ENCODE measurements around the gene TTC22. TPM values are rescaled to one million over a fixed set of nuclear protein-coding genes. Genes with fewer than 3 reads are reported as not detected.
"Not testable (repeated sequence)": the region's sequence is repeated elsewhere in the genome, so short reads cannot be mapped to it uniquely, and the experiment has no call there.

The TTC22 gene
- total RNA-seq, 1 donor from 2014 or later: not detected

GRCh38 chr1:54795841-54796468, 5.2 kb downstream of the TTC22 start:
- intact Hi-C loops (cut with DNase I): no loop called here
- DNase-seq (ENCODE audit: missing footprints) (no peak), ATAC-seq (no peak)

DNA sequence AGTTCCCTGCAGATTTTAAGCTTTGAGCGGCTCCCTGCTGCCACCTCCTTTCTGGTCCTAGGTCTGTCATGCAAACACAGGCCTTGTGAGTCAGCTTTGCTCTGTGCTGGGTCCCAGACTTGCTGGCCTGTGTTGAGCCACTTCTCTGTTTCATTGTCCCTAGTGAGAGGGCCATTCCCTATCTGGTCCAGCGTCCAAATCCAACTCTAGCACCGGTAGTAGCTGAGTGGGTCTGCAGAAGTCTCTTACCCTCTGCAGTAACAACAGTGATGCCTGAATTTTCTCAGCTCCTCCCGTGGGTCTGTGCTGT, 5.8 kb downstream of the TTC22 start:
- DNase-seq (ENCODE audit: missing footprints): no peak
- no peak for ATAC-seq
- intact Hi-C loops (cut with DNase I): no loop called here

DNA sequence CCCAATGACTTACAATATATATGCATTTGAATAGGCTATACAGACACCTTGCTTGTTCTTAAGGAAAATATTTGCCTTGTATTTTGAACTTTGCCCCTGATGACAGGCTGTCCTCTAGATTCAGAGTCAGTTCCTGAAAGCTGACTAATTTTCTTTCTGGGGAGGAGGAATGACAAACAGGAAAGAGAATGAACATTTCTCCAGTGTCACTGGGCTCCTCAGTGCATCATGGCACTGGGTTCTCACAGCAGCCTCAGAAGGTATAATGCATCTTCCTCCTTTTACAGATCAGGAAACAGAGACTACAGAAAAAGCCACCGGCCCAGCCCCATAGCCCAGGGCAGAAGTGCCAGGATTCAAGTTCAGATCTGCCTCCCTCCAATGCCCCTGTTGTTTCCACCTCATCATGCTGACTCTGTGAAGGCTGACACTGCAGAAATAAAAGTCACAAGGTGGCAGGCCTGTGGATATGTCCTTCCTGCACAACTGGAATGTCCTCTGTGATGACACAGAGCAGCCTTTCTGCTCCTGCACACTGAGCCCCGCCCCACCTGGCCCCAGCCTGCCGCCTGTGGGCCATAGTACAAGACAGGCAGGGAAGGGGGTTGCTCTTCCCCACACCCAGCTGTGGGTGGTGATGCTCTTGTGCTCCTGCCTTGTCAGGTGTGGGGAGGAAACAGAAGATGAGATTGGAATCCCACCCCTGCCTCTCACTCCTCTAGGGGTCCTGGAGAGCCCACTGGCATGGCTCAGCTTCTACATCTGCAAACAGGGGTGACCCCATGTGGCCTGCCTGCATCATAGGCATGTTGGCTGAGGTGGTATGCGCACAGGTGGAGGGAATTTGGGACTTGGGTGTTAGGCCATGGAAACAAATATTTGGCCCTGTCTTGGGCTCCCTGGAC, 6.4 kb downstream of the TTC22 start:
- DNase-seq (ENCODE audit: missing footprints) (no peak), ATAC-seq (no peak)
- intact Hi-C loops (cut with DNase I): no loop called here

- DNase-seq (ENCODE audit: missing footprints) (no peak), ATAC-seq (no peak)
- intact Hi-C loops (cut with DNase I): no loop called here
Observed at GRCh38 chr1:54792686-54793282, 8.3 kb downstream of the TTC22 start.

- DNase-seq (ENCODE audit: missing footprints) (no peak), ATAC-seq (no peak)
- intact Hi-C loops (cut with DNase I): no loop called here
Observed at GRCh38 chr1:54791880-54792522, 9.1 kb downstream of the TTC22 start.

DNA sequence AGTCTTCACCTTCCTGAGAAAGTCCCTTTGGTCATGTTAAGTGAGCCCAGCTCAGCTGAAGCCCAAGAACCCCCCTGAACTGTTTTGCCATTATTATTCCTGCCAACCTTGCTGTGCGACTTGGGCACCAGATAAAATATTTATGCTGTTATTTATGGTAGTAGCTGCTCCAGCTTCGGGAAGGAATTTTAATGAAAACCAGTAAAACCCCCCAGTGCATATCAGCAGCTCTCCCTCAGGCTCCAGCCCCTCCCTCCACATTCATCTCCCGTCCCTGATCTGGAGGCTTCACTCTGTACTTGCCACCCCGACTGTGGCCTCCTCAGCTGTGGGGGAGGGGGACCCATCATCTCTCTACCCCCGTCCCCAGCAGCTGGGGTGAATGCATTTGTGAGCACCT, 12.7 kb downstream of the TTC22 start:
- intact Hi-C loops (cut with DNase I): no loop called here
- no peak for ATAC-seq
- DNase-seq (ENCODE audit: missing footprints): no peak

- no peak for ATAC-seq
- intact Hi-C loops (cut with DNase I): no loop called here
- no peak for DNase-seq (ENCODE audit: missing footprints)
Observed at GRCh38 chr1:54787604-54788003, 13.5 kb downstream of the TTC22 start.

DNA sequence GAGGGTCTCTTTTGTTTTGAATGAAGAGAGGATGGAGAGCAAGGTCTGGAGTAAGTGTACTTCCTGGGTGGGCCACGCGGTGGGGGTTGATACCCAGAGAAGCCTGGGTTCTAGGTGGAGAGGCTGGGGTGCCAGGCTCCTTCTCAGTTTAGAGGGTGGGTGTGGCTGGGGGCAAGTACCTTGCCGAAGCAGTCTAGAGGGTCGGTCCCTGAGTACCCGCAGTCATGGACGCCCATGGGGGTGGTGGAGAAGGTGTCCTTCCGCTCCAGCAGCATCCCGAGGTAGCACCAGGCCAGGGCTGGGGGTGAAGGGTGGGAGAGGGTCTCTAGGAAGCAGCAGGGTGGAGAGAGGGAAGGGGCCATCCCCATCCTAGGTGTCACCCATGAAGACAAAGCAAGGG, 14.3 kb downstream of the TTC22 start:
- DNase-seq (ENCODE audit: missing footprints) (no peak), ATAC-seq (no peak)
- intact Hi-C loops (cut with DNase I): no loop called here

GRCh38 chr1:54784066-54784465, 17.1 kb downstream of the TTC22 start:
- intact Hi-C loops (cut with DNase I): no loop called here
- no peak for DNase-seq (ENCODE audit: missing footprints)
- no peak for ATAC-seq

DNA sequence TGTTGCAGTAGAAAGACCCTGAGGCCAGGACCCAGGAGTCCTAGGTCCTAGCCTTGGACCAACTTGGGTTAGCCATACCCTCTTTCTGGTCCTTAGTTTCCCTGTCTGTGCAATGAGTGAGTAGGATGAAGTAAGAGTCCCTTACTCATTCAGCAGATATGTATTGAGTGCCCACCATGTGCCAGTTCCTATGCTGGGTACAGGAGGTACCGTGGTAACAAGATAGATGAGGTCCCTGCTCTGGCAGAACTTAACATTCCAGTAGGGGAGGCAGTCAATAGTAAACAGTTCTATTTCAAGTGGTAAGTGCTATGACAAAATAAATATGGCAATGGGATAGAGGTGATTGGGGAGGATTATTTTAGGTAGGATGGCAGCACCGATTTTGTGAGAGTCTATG, 18.5 kb downstream of the TTC22 start:
- DNase-seq (ENCODE audit: missing footprints): no peak
- intact Hi-C loops (cut with DNase I): no loop called here
- no peak for ATAC-seq

DNA sequence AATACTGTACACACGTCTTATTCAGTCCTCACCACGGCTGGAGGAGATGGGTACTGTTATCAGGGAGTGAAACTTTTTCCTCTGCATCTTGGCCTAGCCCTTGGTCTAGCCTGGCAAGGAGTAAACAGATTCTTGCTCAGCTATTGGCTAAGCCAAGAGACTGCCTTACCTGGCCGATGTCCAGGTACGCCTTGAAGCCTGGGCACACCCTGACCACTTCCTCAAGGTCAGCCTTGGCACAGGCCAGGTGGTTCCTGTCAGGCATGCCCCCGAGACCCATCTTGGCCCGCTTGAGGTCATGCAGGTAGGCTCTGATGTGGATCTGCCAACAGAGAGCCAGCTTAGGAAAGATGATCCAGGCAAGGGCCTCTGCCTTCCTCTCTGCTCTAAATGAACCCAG, 19.0 kb downstream of the TTC22 start:
- intact Hi-C loops (cut with DNase I): no loop called here
- ATAC-seq: no peak
- no peak for DNase-seq (ENCODE audit: missing footprints)

DNA sequence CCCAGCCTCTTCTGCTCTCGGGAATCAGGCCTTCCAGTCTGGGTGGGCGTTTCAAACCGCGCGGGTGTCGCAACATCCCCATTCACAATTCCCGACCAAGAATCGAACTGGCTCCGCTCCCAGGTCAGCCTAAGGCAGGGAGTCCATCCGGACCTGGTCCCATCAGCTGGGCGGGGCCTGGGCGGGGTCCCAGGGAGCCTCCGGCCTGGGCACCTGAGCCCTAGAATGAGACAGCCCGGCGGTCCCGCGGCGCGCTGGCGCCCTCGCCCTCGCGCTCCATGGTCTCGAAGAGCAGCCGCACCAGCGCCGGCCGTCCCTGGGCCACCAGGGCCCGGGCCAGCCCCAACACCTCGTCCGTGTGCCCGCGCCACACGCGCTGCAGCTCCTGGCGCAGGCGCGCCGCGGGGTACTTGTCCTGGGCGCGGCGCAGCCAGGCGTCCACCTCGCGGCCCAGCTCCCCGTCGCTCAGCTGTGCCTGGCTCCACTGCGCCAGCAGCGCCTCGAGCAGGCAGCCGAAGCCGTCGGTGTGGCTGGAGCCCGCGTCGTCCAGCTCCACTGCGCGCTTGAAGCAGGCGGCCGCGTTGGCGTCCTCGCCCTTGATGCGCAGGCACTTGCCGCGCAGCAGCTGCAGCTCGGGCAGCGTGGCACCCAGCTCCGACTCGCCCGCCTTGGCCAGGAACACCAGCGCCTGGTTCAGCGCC, 19.9 kb downstream of the TTC22 start:
- intact Hi-C loops (cut with DNase I): no loop called here
- ATAC-seq (peak; percentile 6), DNase-seq (ENCODE audit: missing footprints) (no peak)

GRCh38 chr1:54777431-54777830, 23.7 kb downstream of the TTC22 start:
- intact Hi-C loops (cut with DNase I): no loop called here
- no peak for DNase-seq (ENCODE audit: missing footprints)

DNA sequence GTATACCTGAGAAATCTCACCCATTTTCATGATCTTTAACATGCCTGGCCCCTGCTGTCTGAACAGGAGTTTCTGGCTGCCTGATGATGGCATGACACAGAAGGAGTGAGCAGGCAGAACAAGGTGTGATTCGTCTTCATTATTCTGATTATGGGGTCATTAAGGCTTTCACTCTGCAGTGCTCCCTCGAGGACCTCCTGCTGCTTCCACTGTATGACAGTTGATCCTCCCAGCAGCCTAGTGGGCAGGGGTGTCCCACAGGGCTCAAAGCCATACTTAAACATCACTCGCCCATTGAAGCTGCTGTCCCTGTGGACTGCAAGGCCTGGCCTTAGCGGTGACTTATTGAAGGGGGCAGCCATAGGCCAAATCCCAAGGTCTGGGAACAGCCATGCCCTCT, 24.1 kb downstream of the TTC22 start:
- ATAC-seq: no peak
- intact Hi-C loops (cut with DNase I): no loop called here
- no peak for DNase-seq (ENCODE audit: missing footprints)

More at GRCh38 chr1:54777431-54777830, 23.7 kb downstream of the TTC22 start:
- peak; percentile 10 for ATAC-seq

DNA sequence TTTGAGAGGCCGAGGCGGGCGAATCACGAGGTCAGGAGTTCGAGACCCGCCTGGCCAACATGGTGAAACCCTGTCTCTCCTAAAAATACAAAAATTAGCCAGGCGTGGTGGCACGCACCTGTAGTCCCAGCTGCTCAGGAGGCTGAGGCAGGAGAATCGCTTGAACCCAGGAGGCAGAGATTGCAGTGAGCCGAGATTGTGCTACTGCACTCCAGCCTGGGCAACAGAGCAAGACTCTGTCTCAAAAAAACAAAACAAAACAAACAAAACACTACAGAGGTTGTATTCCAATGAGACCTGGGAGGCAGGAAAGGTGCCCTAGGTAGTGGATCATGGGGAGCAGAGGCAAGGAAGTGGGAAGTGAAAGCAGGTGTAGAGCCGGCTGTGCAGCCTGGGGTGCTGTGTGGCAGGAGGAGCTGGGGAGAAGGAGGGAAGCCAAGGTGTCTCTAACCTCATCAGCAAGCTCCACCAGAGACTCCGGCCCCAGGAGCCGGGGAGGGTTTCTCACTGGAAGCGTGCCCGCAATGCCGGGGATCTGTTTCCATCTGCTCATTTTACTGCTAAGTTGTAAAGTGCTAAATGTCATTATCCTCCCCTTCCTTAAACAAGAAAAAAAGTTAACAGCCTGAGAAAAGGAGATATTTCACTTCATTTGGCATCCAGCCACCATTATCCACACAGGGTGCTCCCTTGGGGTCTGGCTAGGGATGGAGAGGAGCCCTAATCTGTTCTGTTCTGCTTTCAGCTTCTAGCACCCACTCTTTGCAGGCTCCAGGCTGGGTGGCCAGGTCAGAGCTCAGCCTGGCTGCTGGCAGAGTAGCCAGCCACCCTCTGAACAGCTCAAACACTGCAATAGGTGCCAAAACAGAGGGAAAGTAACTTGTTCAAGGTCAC, 25.0 kb downstream of the TTC22 start:
- ATAC-seq; intact Hi-C loops (cut with DNase I); DNase-seq (ENCODE audit: missing footprints): not testable (repeated sequence)

DNA sequence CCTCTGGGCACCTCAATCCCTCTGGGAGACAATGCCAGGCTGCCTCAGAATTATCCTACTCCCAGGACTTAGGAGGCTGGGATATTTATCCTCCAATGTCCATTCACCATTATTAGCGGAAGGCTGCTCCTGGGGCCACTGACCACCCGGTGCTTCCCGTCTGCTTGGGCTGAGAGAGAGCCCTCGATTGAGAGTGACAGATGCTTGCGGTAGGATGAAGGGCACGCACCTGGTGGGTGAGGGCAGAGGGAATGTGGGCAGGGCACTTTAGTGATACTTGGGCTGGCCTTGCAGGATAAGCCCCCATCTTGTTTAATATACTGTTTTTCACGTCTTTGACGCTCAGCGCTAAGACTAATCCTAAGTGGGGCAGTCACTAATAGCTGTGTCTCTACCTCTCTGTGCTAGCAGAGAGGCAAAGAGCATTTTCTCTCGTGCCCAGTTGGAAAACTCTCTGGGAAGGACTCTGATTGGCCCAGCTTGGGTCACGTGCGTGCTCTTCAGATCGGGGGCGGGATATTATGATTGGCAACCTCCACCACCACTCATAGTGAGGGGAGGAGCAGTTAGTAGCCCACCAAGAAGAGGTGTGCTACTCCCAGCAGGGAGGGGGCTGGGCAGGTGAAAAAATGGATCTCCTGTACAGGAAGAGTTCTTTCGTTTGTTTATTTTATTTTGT, 26.2 kb downstream of the TTC22 start:
- ATAC-seq (no peak), DNase-seq (ENCODE audit: missing footprints) (no peak)
- intact Hi-C loops (cut with DNase I): no loop called here

DNA sequence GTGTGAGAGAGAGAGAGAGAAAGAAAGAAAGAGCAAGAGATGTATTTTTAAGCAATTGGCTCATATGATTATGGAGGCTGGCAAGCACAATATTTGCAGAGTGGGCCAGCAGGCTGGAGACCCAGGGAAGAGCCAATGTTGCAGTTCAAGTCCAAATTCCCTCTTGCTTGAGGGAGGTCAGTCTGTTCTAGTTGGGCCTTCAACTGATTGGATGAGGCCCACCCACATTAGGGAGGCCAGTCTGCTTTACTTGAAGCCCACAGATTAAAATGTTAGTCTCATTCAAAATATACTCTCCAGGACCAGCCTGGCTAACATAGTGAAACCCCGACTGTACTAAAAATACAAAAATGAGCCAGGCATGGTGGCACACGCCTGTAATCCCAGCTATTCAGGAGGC, 28.2 kb downstream of the TTC22 start:
- DNase-seq (ENCODE audit: missing footprints) (no peak), ATAC-seq (no peak)
- intact Hi-C loops (cut with DNase I): no loop called here

DNA sequence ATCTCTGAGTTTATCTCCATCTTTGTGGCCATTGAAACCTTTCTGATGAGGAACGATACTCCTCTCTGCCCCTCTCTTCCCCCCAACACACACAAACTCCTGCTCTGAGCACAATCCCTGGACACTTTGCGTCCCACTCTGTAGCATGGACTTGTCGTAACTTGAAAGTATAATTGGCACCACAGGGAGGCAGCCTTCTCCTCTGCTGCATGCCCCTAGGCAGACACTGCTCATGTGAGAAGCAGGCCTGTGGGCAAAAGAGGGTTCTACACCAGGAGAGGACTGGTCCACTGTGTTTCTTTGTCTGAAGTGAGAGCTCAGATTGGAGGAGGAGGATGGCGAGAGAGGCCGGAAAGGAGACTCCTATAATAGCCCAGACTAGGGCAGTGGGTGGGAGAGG, 33.0 kb downstream of the TTC22 start:
- ATAC-seq (no peak), DNase-seq (ENCODE audit: missing footprints) (no peak)
- intact Hi-C loops (cut with DNase I): loop anchor here (10.0 kb wide), 1 partner anchor 823 kb away; the partner anchor contains the start of genes IFT25 and LRRC42

Measured in Right ventricle myocardium inferior (tissue), 1 donor.